ENCODE data around the gene REN.
A peak's percentile ranks its signal among the peaks of the same experiment; 100 is the strongest.

The REN gene

GRCh38 chr1:204171751-204172178, 5.6 kb upstream of the REN start:
- Histone ChIP-seq H3K27me3 (replicated peaks; ENCODE audit: control insufficient read depth, insufficient read depth, low read length) (no peaks in the 10 kb centered on the region), H3K36me3 (ENCODE audit: control insufficient read depth, insufficient read depth, low read length) (no peaks in the 10 kb centered on the region), H3K4me3 (replicated peaks; ENCODE audit: low read depth, low read length) (no peak overlapping the region)
- TF ChIP-seq, protein P1, sequence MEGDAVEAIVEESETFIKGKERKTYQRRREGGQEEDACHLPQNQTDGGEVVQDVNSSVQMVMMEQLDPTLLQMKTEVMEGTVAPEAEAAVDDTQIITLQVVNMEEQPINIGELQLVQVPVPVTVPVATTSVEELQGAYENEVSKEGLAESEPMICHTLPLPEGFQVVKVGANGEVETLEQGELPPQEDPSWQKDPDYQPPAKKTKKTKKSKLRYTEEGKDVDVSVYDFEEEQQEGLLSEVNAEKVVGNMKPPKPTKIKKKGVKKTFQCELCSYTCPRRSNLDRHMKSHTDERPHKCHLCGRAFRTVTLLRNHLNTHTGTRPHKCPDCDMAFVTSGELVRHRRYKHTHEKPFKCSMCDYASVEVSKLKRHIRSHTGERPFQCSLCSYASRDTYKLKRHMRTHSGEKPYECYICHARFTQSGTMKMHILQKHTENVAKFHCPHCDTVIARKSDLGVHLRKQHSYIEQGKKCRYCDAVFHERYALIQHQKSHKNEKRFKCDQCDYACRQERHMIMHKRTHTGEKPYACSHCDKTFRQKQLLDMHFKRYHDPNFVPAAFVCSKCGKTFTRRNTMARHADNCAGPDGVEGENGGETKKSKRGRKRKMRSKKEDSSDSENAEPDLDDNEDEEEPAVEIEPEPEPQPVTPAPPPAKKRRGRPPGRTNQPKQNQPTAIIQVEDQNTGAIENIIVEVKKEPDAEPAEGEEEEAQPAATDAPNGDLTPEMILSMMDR (IDR thresholded peaks at IDR 0.05; ENCODE audit: insufficient read depth, low read length, poor library complexity, severe bottlenecking): no peak
- no peak for DNase-seq (ENCODE audit: extremely low read depth, insufficient read length)

- DNase-seq (ENCODE audit: extremely low read depth, insufficient read length): no peak
- Histone ChIP-seq H3K27me3 (replicated peaks; ENCODE audit: control insufficient read depth, insufficient read depth, low read length) (no peaks in the 10 kb centered on the region; the same call in 1 of the 2 replicates), H3K36me3 (ENCODE audit: control insufficient read depth, insufficient read depth, low read length) (no peaks in the 10 kb centered on the region), H3K4me3 (replicated peaks; ENCODE audit: low read depth, low read length) (no peak overlapping the region)
- TF ChIP-seq, protein P1 (IDR thresholded peaks at IDR 0.05; ENCODE audit: insufficient read depth, low read length, poor library complexity, severe bottlenecking): no peak
Measured at GRCh38 chr1:204170494-204171155, 4.5 kb upstream of the REN start.

DNA sequence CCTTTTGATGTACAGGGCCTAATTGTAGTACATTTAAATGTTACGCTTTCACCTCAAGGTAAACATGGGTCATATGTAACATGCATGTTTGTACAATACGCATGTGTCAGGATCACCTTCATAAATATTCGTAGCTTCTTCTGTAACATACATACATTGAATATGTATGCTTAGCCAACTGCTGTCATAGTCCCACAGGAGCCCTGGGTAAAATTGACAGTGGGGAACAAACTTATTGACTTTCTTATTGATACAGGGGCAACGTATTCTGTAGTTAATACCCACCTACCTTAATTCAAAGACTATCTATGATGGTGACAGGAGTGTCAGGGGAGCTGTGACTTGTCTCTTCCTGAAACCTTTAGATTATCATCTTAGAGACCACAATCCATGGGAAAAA, 3.7 kb upstream of the REN start:
- TF ChIP-seq, protein P1 (IDR thresholded peaks at IDR 0.05; ENCODE audit: insufficient read depth, low read length, poor library complexity, severe bottlenecking): no peak
- no peak overlapping the region for H3K4me3 ChIP-seq (replicated peaks; ENCODE audit: low read depth, low read length)
- H3K36me3 ChIP-seq (ENCODE audit: control insufficient read depth, insufficient read depth, low read length): no peaks in the 10 kb centered on the region
- H3K27me3 ChIP-seq (replicated peaks; ENCODE audit: control insufficient read depth, insufficient read depth, low read length): no peaks in the 10 kb centered on the region; the same call in 1 of the 2 replicates
- no peak for DNase-seq (ENCODE audit: extremely low read depth, insufficient read length)

DNA sequence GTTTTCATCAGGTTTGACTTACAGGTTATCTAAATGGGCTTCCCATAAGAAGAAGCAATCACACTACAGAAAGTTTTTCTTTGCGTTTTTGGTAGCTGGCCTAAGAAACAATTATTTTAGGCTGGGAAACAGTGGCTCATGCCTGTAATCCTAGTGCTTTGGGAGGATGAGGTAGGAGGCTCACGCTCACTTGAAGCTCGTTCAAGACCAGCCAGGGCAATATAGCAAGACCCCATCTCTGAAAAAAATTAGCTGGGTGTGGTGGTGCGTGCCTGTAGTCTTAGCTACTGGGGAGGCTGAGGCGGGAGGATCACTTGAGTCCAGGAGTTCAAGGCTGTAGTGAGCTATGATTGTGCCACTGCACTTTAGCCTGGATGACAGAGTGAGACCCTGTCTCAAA, 1.6 kb upstream of the REN start:
- no peaks in the 10 kb centered on the region for H3K36me3 ChIP-seq (ENCODE audit: control insufficient read depth, insufficient read depth, low read length)
- TF ChIP-seq, protein P1 (IDR thresholded peaks at IDR 0.05; ENCODE audit: insufficient read depth, low read length, poor library complexity, severe bottlenecking): no peak
- no peaks in the 10 kb centered on the region; the same call in 1 of the 2 replicates for H3K27me3 ChIP-seq (replicated peaks; ENCODE audit: control insufficient read depth, insufficient read depth, low read length)
- H3K4me3 ChIP-seq (replicated peaks; ENCODE audit: low read depth, low read length): no peak overlapping the region
- no peak for DNase-seq (ENCODE audit: extremely low read depth, insufficient read length)

- peak; percentile 51 for DNase-seq (ENCODE audit: extremely low read depth, insufficient read length)
- no peaks in the 10 kb centered on the region for H3K36me3 ChIP-seq (ENCODE audit: control insufficient read depth, insufficient read depth, low read length)
- no peak overlapping the region for H3K4me3 ChIP-seq (replicated peaks; ENCODE audit: low read depth, low read length)
- TF ChIP-seq, protein P1 (IDR thresholded peaks at IDR 0.05; ENCODE audit: insufficient read depth, low read length, poor library complexity, severe bottlenecking): peak; percentile 99
- no peaks in the 10 kb centered on the region; the same call in none of the 2 replicates for H3K27me3 ChIP-seq (replicated peaks; ENCODE audit: control insufficient read depth, insufficient read depth, low read length)
Measured at GRCh38 chr1:204162494-204163074, 3.6 kb downstream of the REN start.
